Esophagus squamous epithelium (tissue), 5 donors: ENCODE measurements around the gene CD244. TPM values are rescaled to one million over a fixed set of nuclear protein-coding genes. Genes with fewer than 3 reads are reported as not detected.
"Not testable (repeated sequence)": the region's sequence is repeated elsewhere in the genome, so short reads cannot be mapped to it uniquely, and the experiment has no call there.

Experiments used
- DNase-seq: peaks from one replicate; lab custom pipeline; 2025; lab: John Stamatoyannopoulos, UW
- H3K27ac ChIP-seq, 4 donors: fragments of 200-600 bp; sonication (generic); one replicate each; pipeline ENCODE4 v1.5.1; 2016 to 2019; ENCODE audit warnings: mild to moderate bottlenecking in 1 of 4
- H3K27me3 ChIP-seq, 4 donors: fragments of 200-600 bp; sonication (generic); 1 replicate in 3 of 4; 2 replicates in 1 of 4; pipeline versions ENCODE4 v1.5.1 to v1.6.0; 2017 to 2021; ENCODE audit warnings: antibody characterized with exemption in 1 of 4
- H3K36me3 ChIP-seq, 3 donors: fragments of 200-600 bp; sonication (generic); one replicate each; pipeline ENCODE4 v1.5.1; 2016 to 2019
- H3K4me1 ChIP-seq, 3 donors: fragments of 200-600 bp; sonication (generic); one replicate each; pipeline ENCODE4 v1.5.1; 2017 to 2019
- H3K4me3 ChIP-seq, 4 donors: fragments of 200-600 bp; sonication (generic); 1 replicate in 3 of 4; 2 replicates in 1 of 4; pipeline ENCODE4 v1.5.1; 2016 to 2019; ENCODE audit warnings: mild to moderate bottlenecking in 2 of 4, moderate library complexity in 1 of 4
- H3K9me3 ChIP-seq, 3 donors: fragments of 200-600 bp; sonication (generic); one replicate each; pipeline ENCODE4 v1.5.1; 2016 to 2019
- POLR2A ChIP-seq, 4 donors: fragments of 450-650 bp; IDR thresholded peaks; one replicate each; pipeline ENCODE4 v1.6.1; 2017; ENCODE audit warnings: antibody characterized with exemption in 4 of 4, mild to moderate bottlenecking in 4 of 4, moderate library complexity in 3 of 4
- WGBS, 2 donors: methylation state at CpG; one replicate each; pipeline ENCODE4 v1.1.5; 2018; 5-methylcytosine and 5-hydroxymethylcytosine counted together
- intact Hi-C: fragments of 100-400 bp; cut with DNase I; formaldehyde crosslinking; loops from one replicate; pipeline ENCODE4 v1.15.0; 2022
- total RNA-seq, 4 donors: library from RNA; depleted of rRNA; stranded (reverse); fragments of >200 nt; gene quantifications; one replicate each; pipeline ENCODE4 v1.1.0, GENCODE V29; 2016
- TF ChIP-seq, protein P1 (sequence below), 6 experiments: fragments of 450-650 bp in 4 of 6; fragments of 200-600 bp in 2 of 6; sonication (generic) in 2 of 6; IDR thresholded peaks; one replicate each; pipeline ENCODE4 v1.5.1; 2016 to 2019; ENCODE audit warnings: antibody characterized with exemption in 6 of 6, mild to moderate bottlenecking in 4 of 6, moderate library complexity in 4 of 6
- donor health status: DM: yes; HTN: yes; CAD: no.

The CD244 gene
- total RNA-seq, 4 donors from 2014 or later: 0.18 to 1.7 (median 0.56) TPM

DNA sequence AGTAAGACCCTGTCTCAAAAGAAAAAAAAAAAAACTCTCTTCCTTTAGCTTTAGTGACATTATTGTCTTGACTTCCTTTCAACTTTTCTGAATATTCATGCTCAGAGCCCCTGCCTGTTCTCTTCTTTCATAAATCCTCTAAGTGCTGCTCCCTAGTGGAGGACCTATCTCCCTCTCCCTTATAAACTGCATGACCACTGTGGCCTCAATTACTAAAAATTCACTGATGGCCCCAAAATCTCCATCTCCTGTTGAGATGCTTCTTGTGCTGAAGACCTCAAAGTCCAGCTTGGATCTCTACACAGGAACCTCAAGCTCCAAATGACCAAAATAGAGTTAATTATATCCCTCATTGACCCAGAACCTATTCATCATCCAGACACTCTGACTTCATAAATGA, 14.5 kb upstream of the CD244 start:
- Histone ChIP-seq H3K36me3 (no peaks in the 10 kb centered on the region), H3K9me3 (no peaks in the 10 kb centered on the region), H3K4me1 (no peaks in the 10 kb centered on the region), H3K27me3 (no peaks in the 10 kb centered on the region), H3K27ac (no peak overlapping the region), H3K4me3 (no peak overlapping the region)
- DNase-seq: no peak
- intact Hi-C loops: no loop called here
- TF ChIP-seq, protein P1, sequence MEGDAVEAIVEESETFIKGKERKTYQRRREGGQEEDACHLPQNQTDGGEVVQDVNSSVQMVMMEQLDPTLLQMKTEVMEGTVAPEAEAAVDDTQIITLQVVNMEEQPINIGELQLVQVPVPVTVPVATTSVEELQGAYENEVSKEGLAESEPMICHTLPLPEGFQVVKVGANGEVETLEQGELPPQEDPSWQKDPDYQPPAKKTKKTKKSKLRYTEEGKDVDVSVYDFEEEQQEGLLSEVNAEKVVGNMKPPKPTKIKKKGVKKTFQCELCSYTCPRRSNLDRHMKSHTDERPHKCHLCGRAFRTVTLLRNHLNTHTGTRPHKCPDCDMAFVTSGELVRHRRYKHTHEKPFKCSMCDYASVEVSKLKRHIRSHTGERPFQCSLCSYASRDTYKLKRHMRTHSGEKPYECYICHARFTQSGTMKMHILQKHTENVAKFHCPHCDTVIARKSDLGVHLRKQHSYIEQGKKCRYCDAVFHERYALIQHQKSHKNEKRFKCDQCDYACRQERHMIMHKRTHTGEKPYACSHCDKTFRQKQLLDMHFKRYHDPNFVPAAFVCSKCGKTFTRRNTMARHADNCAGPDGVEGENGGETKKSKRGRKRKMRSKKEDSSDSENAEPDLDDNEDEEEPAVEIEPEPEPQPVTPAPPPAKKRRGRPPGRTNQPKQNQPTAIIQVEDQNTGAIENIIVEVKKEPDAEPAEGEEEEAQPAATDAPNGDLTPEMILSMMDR (IDR thresholded peaks at IDR 0.05): peak in 2 of 6 experiments; percentile 15 to 20
- no peak for TF ChIP-seq POLR2A (IDR thresholded peaks at IDR 0.05)

DNA sequence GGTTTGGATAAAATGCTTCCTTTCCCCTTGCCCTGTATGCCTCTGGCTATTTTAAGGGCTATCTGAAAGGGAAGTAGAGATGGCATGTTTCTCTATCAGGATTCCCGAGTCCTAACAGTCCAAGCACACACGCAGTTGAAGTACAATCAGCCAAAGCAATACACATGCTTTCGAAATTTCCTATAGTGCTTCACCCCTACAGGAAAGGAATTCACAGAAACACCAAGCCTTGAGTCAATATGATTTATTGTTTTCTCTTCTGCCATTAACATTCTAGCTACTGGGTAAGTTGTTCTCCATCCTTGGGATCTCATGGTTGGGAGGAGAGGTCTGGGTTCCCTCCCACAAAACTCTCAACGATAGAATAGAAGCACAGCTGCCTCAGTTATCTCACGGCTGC, 13.6 kb upstream of the CD244 start:
- no peak overlapping the region for H3K27ac ChIP-seq
- TF ChIP-seq, protein P1 (IDR thresholded peaks at IDR 0.05): no peak
- TF ChIP-seq POLR2A (IDR thresholded peaks at IDR 0.05): no peak
- no peak overlapping the region for H3K4me3 ChIP-seq
- H3K4me1 ChIP-seq: no peaks in the 10 kb centered on the region
- no peaks in the 10 kb centered on the region for H3K9me3 ChIP-seq
- no peak for DNase-seq
- WGBS, 2 donors: 76 to 88% methylated on average over 5 of the region's 5 CpGs
- H3K27me3 ChIP-seq: no peaks in the 10 kb centered on the region
- intact Hi-C loops: no loop called here
- no peaks in the 10 kb centered on the region for H3K36me3 ChIP-seq

DNA sequence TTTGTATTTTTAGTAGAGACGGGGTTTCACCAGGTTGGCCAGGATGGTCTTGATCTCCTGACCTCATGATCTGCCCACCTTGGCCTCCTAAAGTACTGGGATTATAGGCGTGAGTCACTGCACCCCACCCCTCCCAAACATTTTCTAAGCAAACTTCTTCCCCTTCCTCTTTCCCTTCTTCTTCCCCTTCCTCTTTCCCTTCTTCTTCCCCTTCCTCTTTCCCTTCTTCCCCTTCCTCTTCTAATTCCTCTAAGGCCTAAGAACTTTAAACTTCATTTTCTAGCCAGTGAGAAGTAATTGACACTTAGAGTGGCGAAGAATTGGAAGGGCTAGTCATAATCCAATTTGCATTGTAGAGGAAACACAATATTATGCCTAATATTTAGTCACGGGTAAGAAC, 12.9 kb upstream of the CD244 start:
- H3K36me3 ChIP-seq, H3K27ac ChIP-seq, H3K9me3 ChIP-seq, H3K4me1 ChIP-seq, H3K4me3 ChIP-seq, H3K27me3 ChIP-seq, DNase-seq, intact Hi-C loops: not testable (repeated sequence)
- WGBS, 2 donors: 65 to 67% methylated on average over 4 of the region's 4 CpGs

DNA sequence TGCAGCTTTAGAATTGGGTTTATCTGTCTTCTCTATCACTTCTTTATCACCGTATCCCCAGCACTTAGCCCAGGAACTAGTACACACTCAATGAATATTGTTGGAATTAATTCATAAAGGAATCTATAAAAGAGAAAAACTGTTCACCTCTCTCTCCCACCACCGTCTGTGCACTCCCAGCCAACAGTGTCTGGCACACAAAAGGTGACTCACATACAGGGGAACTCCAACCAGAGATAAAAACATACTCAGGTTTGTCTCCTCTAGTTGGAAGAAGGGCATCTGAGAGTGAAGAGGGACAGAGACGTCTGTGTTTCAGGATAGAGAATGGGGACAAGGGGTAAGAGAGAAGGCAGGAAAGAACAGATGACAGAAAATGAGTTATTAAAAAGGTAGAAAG, 12.2 kb upstream of the CD244 start:
- Histone ChIP-seq H3K36me3 (no peaks in the 10 kb centered on the region), H3K4me3 (no peak overlapping the region), H3K27me3 (no peaks in the 10 kb centered on the region), H3K9me3 (no peaks in the 10 kb centered on the region), H3K4me1 (no peaks in the 10 kb centered on the region), H3K27ac (no peak overlapping the region)
- intact Hi-C loops: no loop called here
- TF ChIP-seq, protein P1 (IDR thresholded peaks at IDR 0.05): no peak
- TF ChIP-seq POLR2A (IDR thresholded peaks at IDR 0.05): no peak
- DNase-seq: no peak
- 40 to 46% methylated on average over 3 of the region's 3 CpGs for WGBS, 2 donors

DNA sequence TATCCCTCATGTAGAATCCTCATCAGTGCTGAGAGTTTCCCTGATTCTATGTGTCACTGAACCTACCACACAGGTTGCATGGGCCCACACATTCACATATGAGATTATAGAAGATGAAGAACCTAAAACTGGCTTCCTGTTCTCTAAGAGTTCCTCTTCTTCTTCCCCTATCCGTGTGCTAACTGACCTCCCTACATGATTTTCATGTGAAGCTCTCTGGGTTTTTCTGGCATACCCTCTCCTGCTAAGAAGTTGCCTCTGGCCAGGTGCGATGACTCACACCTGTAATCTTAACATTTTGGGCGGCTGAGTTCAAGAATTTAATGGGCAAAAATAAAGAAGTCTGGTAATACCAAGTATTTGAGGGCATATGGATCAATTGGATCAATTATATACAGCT, 5.5 kb upstream of the CD244 start:
- H3K27me3 ChIP-seq: no peaks in the 10 kb centered on the region
- H3K4me3 ChIP-seq: no peak overlapping the region
- peaks cover 0 to 11% (median 3%) of the 10 kb centered on the region in 3 donors for H3K4me1 ChIP-seq
- WGBS, 2 donors: 35 to 48% methylated on average over 3 of the region's 3 CpGs
- H3K36me3 ChIP-seq: no peaks in the 10 kb centered on the region
- H3K9me3 ChIP-seq: no peaks in the 10 kb centered on the region
- no peak for DNase-seq
- intact Hi-C loops: no loop called here
- no peak overlapping the region for H3K27ac ChIP-seq
- TF ChIP-seq, protein P1 (IDR thresholded peaks at IDR 0.05): no peak
- TF ChIP-seq POLR2A (IDR thresholded peaks at IDR 0.05): no peak

DNA sequence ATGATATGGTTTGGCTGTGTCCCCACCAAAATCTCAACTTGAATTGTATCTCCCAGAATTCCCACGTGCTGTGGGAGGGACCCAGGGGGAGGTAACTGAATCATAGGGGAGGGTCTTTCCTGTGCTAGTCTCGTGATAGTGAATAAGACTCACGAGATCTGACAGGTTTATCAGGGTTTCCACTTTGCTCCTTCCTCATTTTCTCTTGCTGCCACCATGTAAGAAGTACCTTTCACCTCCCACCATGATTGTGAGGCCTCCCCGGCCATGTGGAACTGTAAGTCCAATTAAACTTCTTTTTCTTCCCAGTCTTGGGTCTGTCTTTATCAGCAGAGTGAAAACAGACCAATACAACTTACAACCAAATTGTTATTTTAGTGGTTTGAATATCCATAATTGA, 5.0 kb upstream of the CD244 start:
- peaks cover 3 to 16% (median 6%) of the 10 kb centered on the region in 3 donors for H3K4me1 ChIP-seq
- WGBS, 2 donors: 38 to 39% methylated on average over 4 of the region's 4 CpGs
- H3K4me3 ChIP-seq: not testable (repeated sequence)

More for the DNA sequence above, 5.0 kb upstream of the CD244 start:
- H3K9me3 ChIP-seq, H3K27ac ChIP-seq, DNase-seq, intact Hi-C loops, H3K36me3 ChIP-seq, H3K27me3 ChIP-seq: not testable (repeated sequence)
